ENCODE data around the gene REEP1.

The REEP1 gene

DNA sequence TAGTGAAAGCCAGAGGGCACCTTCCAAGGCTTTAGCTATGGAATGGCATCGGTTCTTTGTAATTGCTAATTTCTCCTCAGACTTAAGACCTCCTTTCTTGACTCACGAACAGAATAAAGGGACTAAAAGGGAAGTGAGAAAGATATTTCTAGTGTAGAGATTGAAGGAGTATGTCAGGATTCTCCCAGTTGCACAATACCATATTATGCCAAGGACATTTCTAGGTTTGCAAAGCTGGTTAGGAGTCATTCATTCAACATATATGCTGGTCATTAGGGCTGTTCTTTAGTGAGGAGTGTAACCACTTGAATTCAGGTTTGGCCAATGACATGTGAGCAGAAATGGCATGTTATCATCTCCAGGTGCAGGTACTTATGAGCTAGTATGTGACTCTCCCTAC, 7.4 kb downstream of the REEP1 start:
- no peak overlapping the region for H3K4me3 ChIP-seq (ENCODE audit: low read depth, low read length)
- in situ Hi-C loops (cut with HindIII; ENCODE audit: low sequenced_read_pairs) = no loop called here
- TF ChIP-seq, protein P1, sequence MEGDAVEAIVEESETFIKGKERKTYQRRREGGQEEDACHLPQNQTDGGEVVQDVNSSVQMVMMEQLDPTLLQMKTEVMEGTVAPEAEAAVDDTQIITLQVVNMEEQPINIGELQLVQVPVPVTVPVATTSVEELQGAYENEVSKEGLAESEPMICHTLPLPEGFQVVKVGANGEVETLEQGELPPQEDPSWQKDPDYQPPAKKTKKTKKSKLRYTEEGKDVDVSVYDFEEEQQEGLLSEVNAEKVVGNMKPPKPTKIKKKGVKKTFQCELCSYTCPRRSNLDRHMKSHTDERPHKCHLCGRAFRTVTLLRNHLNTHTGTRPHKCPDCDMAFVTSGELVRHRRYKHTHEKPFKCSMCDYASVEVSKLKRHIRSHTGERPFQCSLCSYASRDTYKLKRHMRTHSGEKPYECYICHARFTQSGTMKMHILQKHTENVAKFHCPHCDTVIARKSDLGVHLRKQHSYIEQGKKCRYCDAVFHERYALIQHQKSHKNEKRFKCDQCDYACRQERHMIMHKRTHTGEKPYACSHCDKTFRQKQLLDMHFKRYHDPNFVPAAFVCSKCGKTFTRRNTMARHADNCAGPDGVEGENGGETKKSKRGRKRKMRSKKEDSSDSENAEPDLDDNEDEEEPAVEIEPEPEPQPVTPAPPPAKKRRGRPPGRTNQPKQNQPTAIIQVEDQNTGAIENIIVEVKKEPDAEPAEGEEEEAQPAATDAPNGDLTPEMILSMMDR (IDR thresholded peaks at IDR 0.05; ENCODE audit: low read depth, low read length, missing control alignments) = no peak
- no peak for DNase-seq (ENCODE audit: low read depth)

DNA sequence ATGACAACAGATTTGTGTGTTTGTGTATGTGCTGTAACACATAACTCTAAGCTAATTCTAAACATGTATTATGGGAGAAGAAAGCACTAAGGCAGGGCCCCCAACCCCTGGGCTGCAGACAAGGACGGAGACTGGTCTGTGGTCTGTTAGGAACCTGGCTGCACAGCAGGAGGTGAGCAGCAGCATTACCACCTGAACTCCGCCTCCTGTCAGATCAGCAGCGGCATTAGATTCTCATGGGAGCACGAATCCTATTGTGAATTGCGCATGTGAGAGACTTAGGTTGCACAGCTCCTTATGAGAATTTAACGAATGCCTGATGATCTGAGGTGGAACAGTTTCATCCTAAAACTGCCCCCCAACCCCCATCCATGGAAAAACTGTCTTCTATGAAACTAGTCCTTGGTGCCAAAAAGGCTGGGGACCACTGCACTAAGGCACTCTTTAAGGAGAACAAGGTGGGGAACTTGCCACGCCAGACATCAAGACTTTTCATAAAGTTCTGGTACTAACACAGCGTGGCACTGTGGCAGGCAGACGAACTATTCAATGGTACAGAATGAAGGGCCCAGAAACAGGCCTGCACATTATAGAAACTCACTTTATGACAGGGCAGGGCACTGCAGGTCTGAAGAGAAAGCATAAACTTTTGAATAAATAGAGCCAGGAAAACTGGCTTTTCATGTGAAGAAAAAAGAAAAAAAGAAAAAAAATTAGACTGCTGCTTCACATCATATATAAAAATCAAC, 14.0 kb downstream of the REEP1 start:
- in situ Hi-C loops (cut with HindIII; ENCODE audit: low sequenced_read_pairs) = no loop called here
- DNase-seq (ENCODE audit: low read depth) = no peak
- H3K4me3 ChIP-seq (ENCODE audit: low read depth, low read length) = no peak overlapping the region
- TF ChIP-seq, protein P1 (IDR thresholded peaks at IDR 0.05; ENCODE audit: low read depth, low read length, missing control alignments) = no peak

DNA sequence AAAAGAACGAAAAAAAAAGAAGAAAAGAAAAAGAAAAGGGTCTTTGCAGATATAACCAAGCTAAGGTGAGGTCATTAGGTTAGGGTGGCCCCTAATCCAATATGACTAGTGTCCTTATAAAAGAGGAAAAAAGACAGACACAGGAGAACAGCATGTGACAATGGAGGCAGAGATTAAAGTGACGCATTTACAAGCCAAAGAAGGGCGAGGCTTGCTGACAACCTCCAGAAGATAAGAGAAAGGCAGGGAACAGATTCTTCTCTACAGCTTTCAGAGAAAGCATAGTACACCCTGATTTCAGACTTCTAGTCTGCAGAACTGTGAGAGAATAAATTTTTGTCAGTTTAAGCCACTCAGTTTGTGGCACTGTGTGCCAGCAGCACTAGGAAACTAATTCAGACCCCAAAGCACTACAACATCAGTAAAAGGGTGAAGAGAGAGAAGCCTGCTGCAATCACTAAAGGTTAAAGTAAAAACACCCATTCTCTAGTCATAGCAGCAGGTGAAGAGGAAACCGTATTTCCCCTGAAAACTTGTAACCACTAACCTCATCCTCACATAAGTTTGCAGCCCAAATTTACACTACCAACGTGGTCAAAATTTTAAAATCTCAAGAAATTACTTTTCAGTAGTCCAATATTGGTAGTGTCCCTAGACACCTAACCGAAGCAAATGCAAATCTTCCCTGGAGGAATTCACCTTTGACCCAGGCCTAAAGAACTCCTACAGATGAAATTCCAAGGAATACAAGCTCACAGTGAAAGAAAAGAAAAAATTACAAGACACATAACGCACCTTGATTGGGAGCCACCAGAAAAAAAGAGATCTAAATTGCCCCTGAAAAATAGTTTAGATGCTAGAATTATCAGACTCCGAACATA, 17.5 kb downstream of the REEP1 start:
- no peak for DNase-seq (ENCODE audit: low read depth)
- in situ Hi-C loops (cut with HindIII; ENCODE audit: low sequenced_read_pairs) = loop anchor here (5.0 kb wide), 1 partner anchor 77 kb away; no protein-coding TSS in a partner anchor
- TF ChIP-seq, protein P1 (IDR thresholded peaks at IDR 0.05; ENCODE audit: low read depth, low read length, missing control alignments) = no peak
- no peak overlapping the region for H3K4me3 ChIP-seq (ENCODE audit: low read depth, low read length)

DNA sequence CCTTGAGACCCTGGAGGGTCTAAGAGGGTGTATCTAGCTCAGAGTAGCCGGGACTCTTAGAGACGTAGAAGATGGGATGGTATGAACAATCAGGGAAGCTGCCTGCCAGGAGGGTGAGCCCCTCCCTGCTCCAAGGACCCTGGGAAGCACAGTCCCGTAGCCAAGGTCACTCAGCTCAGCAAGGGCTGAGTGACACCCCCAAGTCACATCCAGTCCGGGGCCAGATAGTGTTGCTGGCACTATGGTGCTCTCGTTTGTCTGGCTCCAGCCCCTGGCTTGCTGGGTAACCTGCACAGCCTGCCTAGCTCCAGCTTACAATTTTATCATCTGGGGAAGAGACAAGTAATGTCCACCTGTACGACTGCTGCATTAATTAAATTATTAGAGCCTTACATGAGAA, 22.3 kb downstream of the REEP1 start:
- in situ Hi-C loops (cut with HindIII; ENCODE audit: low sequenced_read_pairs) = loop anchor here (5.0 kb wide), 1 partner anchor 82 kb away; no protein-coding TSS in a partner anchor

DNA sequence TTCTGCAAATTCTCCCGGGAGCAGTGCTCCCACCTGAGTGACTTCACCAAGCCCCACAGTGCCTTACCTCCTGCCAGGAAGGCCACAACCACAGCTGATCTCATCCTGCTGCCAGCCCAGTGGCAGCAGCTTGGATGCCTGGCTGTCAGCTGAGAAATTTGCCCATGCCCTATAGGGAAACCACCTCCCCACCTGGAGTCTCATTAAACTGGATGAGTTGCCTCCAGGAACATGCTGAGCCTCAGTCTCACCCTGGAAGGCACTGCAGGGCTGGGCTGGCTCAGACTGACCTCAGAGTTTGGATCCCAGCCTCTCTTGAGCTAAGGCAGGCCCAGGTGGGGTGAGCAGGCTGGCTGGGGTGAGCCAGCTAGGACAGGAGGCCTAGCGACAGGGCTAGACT, 23.3 kb downstream of the REEP1 start:
- in situ Hi-C loops (cut with HindIII; ENCODE audit: low sequenced_read_pairs) = no loop called here
- no peak overlapping the region for H3K4me3 ChIP-seq (ENCODE audit: low read depth, low read length)
- TF ChIP-seq, protein P1 (IDR thresholded peaks at IDR 0.05; ENCODE audit: low read depth, low read length, missing control alignments) = no peak
- DNase-seq (ENCODE audit: low read depth) = no peak

More for the DNA sequence above, 22.3 kb downstream of the REEP1 start:
- DNase-seq (ENCODE audit: low read depth) = no peak
- TF ChIP-seq, protein P1 (IDR thresholded peaks at IDR 0.05; ENCODE audit: low read depth, low read length, missing control alignments) = no peak
- no peak overlapping the region for H3K4me3 ChIP-seq (ENCODE audit: low read depth, low read length)

DNA sequence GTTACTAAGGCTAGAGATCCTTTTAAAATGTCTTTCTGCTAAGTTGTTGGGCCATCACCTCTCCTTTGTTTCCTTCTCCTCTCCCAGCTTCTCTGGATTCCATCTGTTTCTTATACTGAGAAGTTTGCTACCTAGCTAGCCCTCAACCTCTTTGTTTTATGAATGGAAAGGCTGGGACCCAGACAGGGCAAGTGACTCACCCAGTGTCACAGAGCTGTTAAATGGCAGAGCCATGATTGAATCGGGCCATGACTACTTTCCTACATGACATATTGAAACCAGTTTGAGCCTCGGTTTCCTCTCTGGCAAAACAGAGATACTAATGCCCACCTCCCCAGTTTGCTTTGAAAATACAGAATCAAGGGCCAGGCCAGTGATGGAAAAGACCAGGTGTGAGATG, 24.1 kb downstream of the REEP1 start:
- TF ChIP-seq, protein P1 (IDR thresholded peaks at IDR 0.05; ENCODE audit: low read depth, low read length, missing control alignments) = no peak
- no peak for DNase-seq (ENCODE audit: low read depth)
- in situ Hi-C loops (cut with HindIII; ENCODE audit: low sequenced_read_pairs) = no loop called here
- H3K4me3 ChIP-seq (ENCODE audit: low read depth, low read length) = no peak overlapping the region
